Measurements from ENCODE around the gene COL18A1. TPM values are rescaled to one million over a fixed set of nuclear protein-coding genes. Genes with fewer than 3 reads are reported as not detected.

The COL18A1 gene
- total RNA-seq, 1 experiment from 2014 or later: 0.11 TPM

- Histone ChIP-seq H3K36me3 (ENCODE audit: insufficient read depth, low read length) (no peaks in the 10 kb centered on the region), H3K79me2 (ENCODE audit: low read length) (no peaks in the 10 kb centered on the region), H3K4me1 (ENCODE audit: low read length) (no peaks in the 10 kb centered on the region), H4K20me1 (ENCODE audit: insufficient read depth, low read depth, low read length) (no peaks in the 10 kb centered on the region), H3K9ac (ENCODE audit: low read length) (no peak overlapping the region), H2AFZ (ENCODE audit: low read length) (no peak overlapping the region), H3K4me3 (ENCODE audit: low read length) (no peak overlapping the region), H3K27ac (ENCODE audit: low read length) (no peak overlapping the region), H3K4me2 (ENCODE audit: low read depth, low read length, poor library complexity, severe bottlenecking) (no peak overlapping the region), H3K9me3 (ENCODE audit: low read length) (no peaks in the 10 kb centered on the region), H3K9me2 (replicated peaks; ENCODE audit: insufficient read depth, low read length) (no peaks in the 10 kb centered on the region), H3K27me3 (ENCODE audit: low read length) (no peaks in the 10 kb centered on the region)
- DNase-seq: no peak
Observed at GRCh38 chr21:45396620-45396995, 8.4 kb upstream of the COL18A1 start.

GRCh38 chr21:45397381-45397780 lies 7.6 kb upstream of the COL18A1 start:
- Histone ChIP-seq H3K36me3 (ENCODE audit: insufficient read depth, low read length) (no peaks in the 10 kb centered on the region), H3K4me1 (ENCODE audit: low read length) (no peaks in the 10 kb centered on the region), H3K4me2 (ENCODE audit: low read depth, low read length, poor library complexity, severe bottlenecking) (no peak overlapping the region), H2AFZ (ENCODE audit: low read length) (no peak overlapping the region), H3K27me3 (ENCODE audit: low read length) (no peaks in the 10 kb centered on the region), H4K20me1 (ENCODE audit: insufficient read depth, low read depth, low read length) (no peaks in the 10 kb centered on the region), H3K4me3 (ENCODE audit: low read length) (no peak overlapping the region), H3K9me2 (replicated peaks; ENCODE audit: insufficient read depth, low read length) (no peaks in the 10 kb centered on the region), H3K9ac (ENCODE audit: low read length) (no peak overlapping the region), H3K9me3 (ENCODE audit: low read length) (no peaks in the 10 kb centered on the region), H3K27ac (ENCODE audit: low read length) (no peak overlapping the region), H3K79me2 (ENCODE audit: low read length) (no peaks in the 10 kb centered on the region)
- DNase-seq: no peak

GRCh38 chr21:45401054-45401518 lies 3.9 kb upstream of the COL18A1 start:
- no peaks in the 10 kb centered on the region for H4K20me1 ChIP-seq (ENCODE audit: insufficient read depth, low read depth, low read length)
- no peak overlapping the region for H2AFZ ChIP-seq (ENCODE audit: low read length)
- H3K9ac ChIP-seq (ENCODE audit: low read length): no peak overlapping the region
- H3K9me3 ChIP-seq (ENCODE audit: low read length): no peaks in the 10 kb centered on the region
- no peaks in the 10 kb centered on the region for H3K36me3 ChIP-seq (ENCODE audit: insufficient read depth, low read length)
- H3K4me2 ChIP-seq (ENCODE audit: low read depth, low read length, poor library complexity, severe bottlenecking): no peak overlapping the region
- no peak overlapping the region for H3K4me3 ChIP-seq (ENCODE audit: low read length)
- no peaks in the 10 kb centered on the region for H3K27me3 ChIP-seq (ENCODE audit: low read length)
- no peak for DNase-seq
- H3K9me2 ChIP-seq (replicated peaks; ENCODE audit: insufficient read depth, low read length): no peaks in the 10 kb centered on the region
- no peak overlapping the region for H3K27ac ChIP-seq (ENCODE audit: low read length)
- no peaks in the 10 kb centered on the region for H3K4me1 ChIP-seq (ENCODE audit: low read length)
- H3K79me2 ChIP-seq (ENCODE audit: low read length): no peaks in the 10 kb centered on the region

GRCh38 chr21:45401916-45402900 lies 2.8 kb upstream of the COL18A1 start:
- Histone ChIP-seq H3K4me3 (ENCODE audit: low read length) (no peak overlapping the region), H3K27ac (ENCODE audit: low read length) (no peak overlapping the region), H2AFZ (ENCODE audit: low read length) (no peak overlapping the region), H3K9me2 (replicated peaks; ENCODE audit: insufficient read depth, low read length) (no peaks in the 10 kb centered on the region), H3K79me2 (ENCODE audit: low read length) (no peaks in the 10 kb centered on the region), H3K4me2 (ENCODE audit: low read depth, low read length, poor library complexity, severe bottlenecking) (no peak overlapping the region), H3K4me1 (ENCODE audit: low read length) (no peaks in the 10 kb centered on the region), H3K27me3 (ENCODE audit: low read length) (no peaks in the 10 kb centered on the region), H3K9ac (ENCODE audit: low read length) (no peak overlapping the region), H3K9me3 (ENCODE audit: low read length) (no peaks in the 10 kb centered on the region), H4K20me1 (ENCODE audit: insufficient read depth, low read depth, low read length) (0 out of 2 replicates have a peak, but pooled peaks cover 1% of the 10 kb centered on the region), H3K36me3 (ENCODE audit: insufficient read depth, low read length) (no peaks in the 10 kb centered on the region)
- no peak for DNase-seq

- Histone ChIP-seq H3K27ac (ENCODE audit: low read length) (no peak overlapping the region), H2AFZ (ENCODE audit: low read length) (no peak overlapping the region), H3K4me2 (ENCODE audit: low read depth, low read length, poor library complexity, severe bottlenecking) (no peak overlapping the region), H3K4me1 (ENCODE audit: low read length) (no peaks in the 10 kb centered on the region), H3K27me3 (ENCODE audit: low read length) (no peaks in the 10 kb centered on the region), H3K9me2 (replicated peaks; ENCODE audit: insufficient read depth, low read length) (no peaks in the 10 kb centered on the region), H3K9ac (ENCODE audit: low read length) (no peak overlapping the region), H3K36me3 (ENCODE audit: insufficient read depth, low read length) (no peaks in the 10 kb centered on the region), H3K9me3 (ENCODE audit: low read length) (no peaks in the 10 kb centered on the region), H3K4me3 (ENCODE audit: low read length) (no peak overlapping the region), H4K20me1 (ENCODE audit: insufficient read depth, low read depth, low read length) (0 out of 2 replicates have a peak, but pooled peaks cover 4% of the 10 kb centered on the region), H3K79me2 (ENCODE audit: low read length) (no peaks in the 10 kb centered on the region)
- no peak for DNase-seq
Observed at GRCh38 chr21:45403133-45403824, 1.7 kb upstream of the COL18A1 start.

- Histone ChIP-seq H3K4me2 (ENCODE audit: low read depth, low read length, poor library complexity, severe bottlenecking) (no peak overlapping the region), H2AFZ (ENCODE audit: low read length) (no peak overlapping the region), H3K9me2 (replicated peaks; ENCODE audit: insufficient read depth, low read length) (no peaks in the 10 kb centered on the region), H3K27me3 (ENCODE audit: low read length) (no peaks in the 10 kb centered on the region), H4K20me1 (ENCODE audit: insufficient read depth, low read depth, low read length) (0 out of 2 replicates have a peak, but pooled peaks cover 4% of the 10 kb centered on the region), H3K9me3 (ENCODE audit: low read length) (no peaks in the 10 kb centered on the region), H3K27ac (ENCODE audit: low read length) (no peak overlapping the region), H3K4me3 (ENCODE audit: low read length) (no peak overlapping the region), H3K4me1 (ENCODE audit: low read length) (no peaks in the 10 kb centered on the region), H3K36me3 (ENCODE audit: insufficient read depth, low read length) (no peaks in the 10 kb centered on the region), H3K79me2 (ENCODE audit: low read length) (no peaks in the 10 kb centered on the region), H3K9ac (ENCODE audit: low read length) (no peak overlapping the region)
- no peak for DNase-seq
Observed at GRCh38 chr21:45403825-45404729, 888 bp upstream of the COL18A1 start.

GRCh38 chr21:45405271-45405818 lies 380 bp downstream of the COL18A1 start:
- H3K9ac ChIP-seq (ENCODE audit: low read length): no peak overlapping the region
- H3K4me2 ChIP-seq (ENCODE audit: low read depth, low read length, poor library complexity, severe bottlenecking): no peak overlapping the region
- H2AFZ ChIP-seq (ENCODE audit: low read length): no peak overlapping the region
- H3K9me3 ChIP-seq (ENCODE audit: low read length): no peaks in the 10 kb centered on the region
- H4K20me1 ChIP-seq (ENCODE audit: insufficient read depth, low read depth, low read length): 0 out of 2 replicates have a peak, but pooled peaks cover 4% of the 10 kb centered on the region
- no peaks in the 10 kb centered on the region for H3K27me3 ChIP-seq (ENCODE audit: low read length)
- H3K79me2 ChIP-seq (ENCODE audit: low read length): no peaks in the 10 kb centered on the region
- no peak overlapping the region for H3K4me3 ChIP-seq (ENCODE audit: low read length)
- no peaks in the 10 kb centered on the region for H3K4me1 ChIP-seq (ENCODE audit: low read length)
- no peak overlapping the region for H3K27ac ChIP-seq (ENCODE audit: low read length)
- no peak for DNase-seq
- no peaks in the 10 kb centered on the region for H3K36me3 ChIP-seq (ENCODE audit: insufficient read depth, low read length)
- H3K9me2 ChIP-seq (replicated peaks; ENCODE audit: insufficient read depth, low read length): no peaks in the 10 kb centered on the region
